Endothelial cell of umbilical vein (primary cell): ENCODE results near the gene IRF2BP2. TPM values are rescaled to one million over a fixed set of nuclear protein-coding genes. Genes with fewer than 3 reads are reported as not detected.

Source experiments
- BruUV-seq: library from RNA; stranded (reverse); fragments of 400-500 nt; replicated peaks from 2 replicates; lab custom pipeline; 2021; lab: Mats Ljungman, UMichigan
- CTCF ChIA-PET: fragments of 300-600, 350-600 bp; sonication (Branson Sonifier 250); formaldehyde crosslinking; loops from one replicate; lab custom pipeline; 2021; ENCODE audit warnings: antibody characterized with exemption, inconsistent platforms; lab: Charles Lee
- POLR2A ChIA-PET: fragments of 300-600, 350-600 bp; sonication (Branson Sonifier 250); formaldehyde crosslinking; loops from one replicate; lab custom pipeline; 2021; ENCODE audit warnings: antibody characterized with exemption, inconsistent platforms; lab: Charles Lee
- DNase-seq: peaks from one replicate; pipeline ENCODE4 v3.0.0-alpha.2; 2011; ENCODE audit warnings: low read depth, low spot score
- FAIRE-seq: peaks from 2 replicates; lab custom pipeline; 2011; peaks lifted over from hg19 to GRCh38; lab: Jason Lieb, UNC
- H2AFZ ChIP-seq: 2 replicates; pipeline ENCODE4 v1.6.0; 2012; ENCODE audit warnings: low read depth, low read length, control low read depth, inconsistent platforms
- H3K27ac ChIP-seq: 2 replicates; pipeline ENCODE4 v1.5.1; 2011; ENCODE audit warnings: low read depth, mild to moderate bottlenecking, control low read depth, low read length, moderate library complexity; ENCODE audit not compliant: insufficient read depth
- H3K27me3 ChIP-seq, 2 experiments: 2 replicates each; pipeline versions ENCODE4 v1.6.0 to v1.6.1; 2011; ENCODE audit warnings: low read length in 2 of 2, mixed read lengths in 1 of 2; ENCODE audit not compliant: control insufficient read depth in 2 of 2, insufficient read depth in 2 of 2
- H3K36me3 ChIP-seq, 2 experiments: 2 replicates in 1 of 2; 3 replicates in 1 of 2; pipeline ENCODE4 v1.5.1; 2011; ENCODE audit warnings: low read length in 2 of 2, mild to moderate bottlenecking in 1 of 2, moderate library complexity in 1 of 2; ENCODE audit not compliant: control insufficient read depth in 2 of 2, insufficient read depth in 2 of 2; ENCODE audit errors: extremely low read depth in 1 of 2
- H3K4me1 ChIP-seq: 3 replicates; pipeline ENCODE4 v1.5.1; 2011; ENCODE audit warnings: mild to moderate bottlenecking, low read length; ENCODE audit not compliant: control insufficient read depth, insufficient read depth; ENCODE audit errors: extremely low read depth
- H3K4me2 ChIP-seq: 2 replicates; pipeline ENCODE4 v1.6.1; 2011; ENCODE audit warnings: low read length, control low read depth, mixed read lengths; ENCODE audit not compliant: insufficient read depth
- H3K4me3 ChIP-seq, 3 experiments: fragments of 200-600 bp in 1 of 3; sonication (generic), shearing (Covaris generic) in 1 of 3; replicated peaks in 1 of 3; 2 replicates each; pipeline ENCODE4 v1.5.1; 2011 to 2016; ENCODE audit warnings: control low read depth in 3 of 3, low read length in 3 of 3, mild to moderate bottlenecking in 2 of 3, inconsistent platforms in 1 of 3, low read depth in 1 of 3, moderate library complexity in 1 of 3; ENCODE audit not compliant: insufficient read depth in 1 of 3
- H3K79me2 ChIP-seq: 2 replicates; pipeline ENCODE4 v1.6.0; 2012; ENCODE audit warnings: low read length, inconsistent platforms; ENCODE audit not compliant: control insufficient read depth, insufficient read depth
- H3K9ac ChIP-seq: replicated peaks from 2 replicates; pipeline ENCODE3; 2011; ENCODE audit warnings: low read length, control low read depth; ENCODE audit not compliant: insufficient read depth; ENCODE audit errors: extremely low read depth
- H3K9me1 ChIP-seq: replicated peaks from 3 replicates; pipeline ENCODE4 v1.6.0; 2011; ENCODE audit warnings: mild to moderate bottlenecking, low read length; ENCODE audit not compliant: control insufficient read depth, insufficient read depth; ENCODE audit errors: extremely low read depth
- H3K9me3 ChIP-seq: replicated peaks from 2 replicates; pipeline ENCODE4 v1.5.1; 2012; ENCODE audit warnings: low read length, inconsistent platforms; ENCODE audit not compliant: control insufficient read depth, insufficient read depth
- H4K20me1 ChIP-seq: replicated peaks from 2 replicates; pipeline ENCODE3; 2011; ENCODE audit warnings: mild to moderate bottlenecking, low read length; ENCODE audit not compliant: control insufficient read depth, insufficient read depth; ENCODE audit errors: extremely low read depth
- CTCF ChIP-seq, 2 donors: IDR thresholded peaks; 1 replicate in 1 of 2; 2 replicates in 1 of 2; pipeline ENCODE4 v1.5.1; 2011; ENCODE audit warnings: low read length in 2 of 2, mild to moderate bottlenecking in 2 of 2, moderate library complexity in 2 of 2, control low read depth in 1 of 2, inconsistent platforms in 1 of 2, low read depth in 1 of 2; ENCODE audit not compliant: insufficient read depth in 1 of 2; ENCODE audit errors: extremely low read depth in 1 of 2
- EZH2 ChIP-seq: IDR thresholded peaks from 2 replicates; pipeline ENCODE4 v1.6.1; 2012; ENCODE audit warnings: borderline replicate concordance, low read depth, mild to moderate bottlenecking, moderate library complexity, low read length, inconsistent platforms; ENCODE audit not compliant: severe bottlenecking
- FOS ChIP-seq: IDR thresholded peaks from 2 replicates; pipeline ENCODE4 v1.6.1; 2011; ENCODE audit warnings: mild to moderate bottlenecking, low read length, moderate library complexity, borderline replicate concordance; ENCODE audit not compliant: insufficient read depth
- GATA2 ChIP-seq: IDR thresholded peaks from 2 replicates; pipeline ENCODE4 v1.7.0; 2011; ENCODE audit warnings: low read depth, mild to moderate bottlenecking, moderate library complexity, mixed read lengths, low read length; ENCODE audit not compliant: insufficient read length, insufficient read depth
- JUN ChIP-seq: IDR thresholded peaks from 2 replicates; pipeline ENCODE4 v1.6.1; 2011; ENCODE audit warnings: borderline replicate concordance, low read depth; ENCODE audit not compliant: insufficient read length, insufficient read depth
- MYC ChIP-seq: IDR thresholded peaks from one replicate; pipeline ENCODE4 v1.6.1; 2011; ENCODE audit warnings: mild to moderate bottlenecking, low read depth, low read length
- POLR2A ChIP-seq: IDR thresholded peaks from 2 replicates; pipeline ENCODE4 v1.6.1; 2012; ENCODE audit warnings: low read depth, mild to moderate bottlenecking, control low read depth, low read length
- POLR2AphosphoS5 ChIP-seq: IDR thresholded peaks from 2 replicates; pipeline ENCODE4 v1.6.1; 2012; ENCODE audit warnings: low read depth, mild to moderate bottlenecking, control low read depth, low read length, moderate library complexity; ENCODE audit not compliant: insufficient read depth
- dilution Hi-C: fragments of 300-500 bp; cut with MboI; formaldehyde crosslinking; loops from one replicate; pipeline ENCODE4 v1.15.0; 2019; ENCODE audit warnings: low sequenced_read_pairs; ENCODE audit not compliant: extremely low pct_ligation_motif_present
- intact Hi-C: fragments of 100-400 bp; cut with micrococcal nuclease; formaldehyde crosslinking; loops from one replicate; pipeline ENCODE4 v1.10.0; 2022
- polyA plus RNA-seq, 4 experiments: library from polyadenylated mRNA; depleted of rRNA in 3 of 4; stranded (reverse) in 3 of 4; unstranded in 1 of 4; fragments of >200 nt; gene quantifications; 2 replicates each; pipeline versions ENCODE4 v1.2.1 to v1.2.3, GENCODE V29; 2011 to 2012; ENCODE audit warnings: missing spikeins in 1 of 4
- total RNA-seq: library from RNA; stranded (reverse); gene quantifications from 2 replicates; pipeline ENCODE4 v1.2.3, GENCODE V29; 2021
- TF ChIP-seq, protein P1 (sequence below): IDR thresholded peaks from 2 replicates; pipeline ENCODE4 v1.6.1; 2011; ENCODE audit not compliant: insufficient read depth, insufficient read length

IRF2BP2 gene
- total and polyA plus RNA-seq, 2 donors (not counting 3 experiments of a cell fraction or from before 2014, with no cell fraction given): 66.6 to 109 TPM

GRCh38 chr1:234561319-234561718 lies 48.7 kb downstream of the IRF2BP2 start:
- FAIRE-seq: no peak
- Histone ChIP-seq H3K27ac (no peak overlapping the region), H3K9ac (no peak overlapping the region), H3K4me3 (no peak overlapping the region), H3K9me3 (no peaks in the 10 kb centered on the region), H3K27me3 (no peaks in the 10 kb centered on the region), H3K4me2 (no peak overlapping the region), H3K9me1 (no peaks in the 10 kb centered on the region), H3K4me1 (peaks cover 4% of the 10 kb centered on the region), H3K36me3 (no peaks in the 10 kb centered on the region), H4K20me1 (no peaks in the 10 kb centered on the region), H2AFZ (no peak overlapping the region), H3K79me2 (no peaks in the 10 kb centered on the region)
- dilution Hi-C loops: no loop called here
- no TSS peak for BruUV-seq
- ChIA-PET POLR2A (no interaction called here), CTCF (interaction anchor here (1.2 kb wide), 1 partner anchor 15 kb away, joined by 4 read pairs; no protein-coding TSS in a partner anchor)
- intact Hi-C loops: no loop called here
- TF ChIP-seq MYC (no peak), JUN (no peak), FOS (no peak)
- no peak for DNase-seq

DNA sequence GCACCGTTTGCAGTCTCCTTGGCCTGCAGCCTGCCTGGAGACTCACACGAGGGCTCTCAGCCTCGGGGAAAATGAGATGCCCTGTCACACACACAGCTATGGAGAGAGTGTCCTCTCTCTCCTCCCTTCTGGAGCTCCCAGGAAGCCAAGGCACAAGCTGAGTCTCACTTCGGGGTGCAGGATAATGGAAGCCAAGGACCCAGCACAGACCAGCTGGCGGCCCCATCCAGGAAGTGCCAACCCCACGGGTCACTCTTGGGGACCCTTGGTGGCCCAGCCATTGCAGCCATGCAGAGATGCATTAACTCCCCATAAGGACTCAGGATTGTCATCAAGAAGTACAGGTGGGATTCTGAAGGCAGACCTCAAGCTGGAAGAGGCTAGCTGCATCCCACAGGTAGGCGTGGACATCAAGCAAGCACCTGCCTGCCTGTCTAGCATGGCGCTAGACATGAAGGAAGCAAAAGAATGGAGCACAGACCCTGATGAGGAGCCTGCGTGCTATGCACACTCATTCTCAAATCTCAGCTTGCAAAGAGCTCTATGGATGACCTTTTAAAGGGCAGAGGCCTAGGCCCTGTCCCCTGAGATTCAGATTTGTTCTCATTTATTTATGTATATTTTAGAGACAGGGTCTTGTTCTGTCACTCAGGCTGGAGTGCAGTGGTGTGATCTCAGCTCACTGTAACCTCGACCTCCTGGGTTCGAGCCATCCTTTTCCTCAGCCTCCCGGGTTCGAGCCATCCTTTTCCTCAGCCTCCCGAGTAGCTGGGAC lies 49.9 kb downstream of the IRF2BP2 start:
- ChIA-PET POLR2A (no interaction called here), CTCF (interaction anchor here (1.2 kb wide), 1 partner anchor 14 kb away, joined by 4 read pairs; no protein-coding TSS in a partner anchor)
- BruUV-seq: no TSS peak
- Histone ChIP-seq H4K20me1 (no peaks in the 10 kb centered on the region), H3K4me3 (no peak overlapping the region), H3K9ac (no peak overlapping the region), H3K36me3 (no peaks in the 10 kb centered on the region), H2AFZ (no peak overlapping the region), H3K79me2 (no peaks in the 10 kb centered on the region), H3K27me3 (no peaks in the 10 kb centered on the region), H3K9me3 (no peaks in the 10 kb centered on the region), H3K9me1 (no peaks in the 10 kb centered on the region), H3K27ac (no peak overlapping the region), H3K4me1 (peaks cover 4% of the 10 kb centered on the region), H3K4me2 (no peak overlapping the region)
- DNase-seq (no peak), FAIRE-seq (no peak)
- dilution Hi-C loops: no loop called here
- intact Hi-C loops: no loop called here
- TF ChIP-seq GATA2 (no peak), JUN (no peak), MYC (no peak), POLR2A (no peak), POLR2AphosphoS5 (no peak), FOS (no peak), CTCF (IDR thresholded peaks at IDR 0.05; ENCODE audit: extremely low read depth in 1 of 2, insufficient read depth in 1 of 2, low read depth in 1 of 2, low read length in 2 of 2) (no peak), EZH2 (no peak)
- TF ChIP-seq, protein P1, sequence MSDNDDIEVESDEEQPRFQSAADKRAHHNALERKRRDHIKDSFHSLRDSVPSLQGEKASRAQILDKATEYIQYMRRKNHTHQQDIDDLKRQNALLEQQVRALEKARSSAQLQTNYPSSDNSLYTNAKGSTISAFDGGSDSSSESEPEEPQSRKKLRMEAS: no peak
